Trophoblast cell (in vitro differentiated cells and primary cell): ENCODE data around the gene YPEL4.

Experiments
- DNase-seq, 2 donors: peaks; one replicate each; pipeline ENCODE4 v3.0.0-alpha.2; 2016
- H2AFZ ChIP-seq: 2 replicates; pipeline ENCODE4 v1.6.1; 2013; ENCODE audit warnings: low read length, moderate library complexity, mild to moderate bottlenecking; ENCODE audit not compliant: insufficient read depth, poor library complexity
- H2AK5ac ChIP-seq: 2 replicates; pipeline ENCODE4 v1.6.1; 2013; ENCODE audit warnings: mild to moderate bottlenecking, low read length
- H2BK120ac ChIP-seq: 2 replicates; pipeline ENCODE4 v1.6.1; 2013; ENCODE audit warnings: low read length, mild to moderate bottlenecking, moderate library complexity; ENCODE audit not compliant: insufficient read depth, poor library complexity
- H2BK12ac ChIP-seq: 2 replicates; pipeline ENCODE4 v1.6.1; 2013; ENCODE audit warnings: mild to moderate bottlenecking, low read length, moderate library complexity
- H2BK5ac ChIP-seq: 2 replicates; pipeline ENCODE4 v1.6.1; 2013; ENCODE audit warnings: low read length, low read depth, moderate library complexity, mild to moderate bottlenecking; ENCODE audit not compliant: poor library complexity
- H3K14ac ChIP-seq: 2 replicates; pipeline ENCODE4 v1.6.1; 2013; ENCODE audit warnings: mild to moderate bottlenecking, low read length
- H3K18ac ChIP-seq: 2 replicates; pipeline ENCODE4 v1.6.1; 2013; ENCODE audit warnings: mild to moderate bottlenecking, low read length
- H3K23ac ChIP-seq: 2 replicates; pipeline ENCODE4 v1.6.1; 2013; ENCODE audit warnings: low read length
- H3K27ac ChIP-seq: 2 replicates; pipeline ENCODE4 v1.5.1; 2013; ENCODE audit warnings: low read depth, mild to moderate bottlenecking, inconsistent platforms, low read length, moderate library complexity
- H3K27me3 ChIP-seq: 2 replicates; pipeline ENCODE4 v1.6.1; 2013; ENCODE audit warnings: inconsistent platforms, mild to moderate bottlenecking, low read length, moderate library complexity; ENCODE audit not compliant: insufficient read depth
- H3K36me3 ChIP-seq, 2 experiments: 1 replicate in 1 of 2; 2 replicates in 1 of 2; pipeline ENCODE4 v1.6.1; 2013; ENCODE audit warnings: low read length in 2 of 2, mild to moderate bottlenecking in 2 of 2, moderate library complexity in 1 of 2; ENCODE audit not compliant: insufficient read depth in 2 of 2, control insufficient read depth in 1 of 2
- H3K4ac ChIP-seq: 2 replicates; pipeline ENCODE4 v1.6.1; 2013; ENCODE audit warnings: low read depth, mild to moderate bottlenecking, low read length, moderate library complexity
- H3K4me1 ChIP-seq, 2 experiments: 1 replicate in 1 of 2; 2 replicates in 1 of 2; pipeline ENCODE4 v1.6.1; 2013; ENCODE audit warnings: low read length in 2 of 2, mild to moderate bottlenecking in 2 of 2, moderate library complexity in 1 of 2; ENCODE audit not compliant: insufficient read depth in 2 of 2, control insufficient read depth in 1 of 2
- H3K4me2 ChIP-seq: 2 replicates; pipeline ENCODE4 v1.6.1; 2013; ENCODE audit warnings: inconsistent platforms, mild to moderate bottlenecking, low read length, moderate library complexity
- H3K4me3 ChIP-seq: 2 replicates; pipeline ENCODE4 v1.5.1; 2013; ENCODE audit warnings: mild to moderate bottlenecking, low read depth, low read length, inconsistent platforms
- H3K79me1 ChIP-seq: one replicate; pipeline ENCODE4 v1.6.1; 2013; ENCODE audit warnings: low read length
- H3K79me2 ChIP-seq: 2 replicates; pipeline ENCODE4 v1.6.1; 2013; ENCODE audit warnings: low read length, mild to moderate bottlenecking; ENCODE audit not compliant: control insufficient read depth, insufficient read depth, poor library complexity
- H3K9ac ChIP-seq: 2 replicates; pipeline ENCODE4 v1.6.1; 2013; ENCODE audit warnings: mild to moderate bottlenecking, low read length
- H3K9me3 ChIP-seq: 2 replicates; pipeline ENCODE4 v1.6.1; 2013; ENCODE audit warnings: low read depth, mild to moderate bottlenecking, control low read depth, inconsistent platforms, low read length; ENCODE audit not compliant: insufficient read depth
- H4K12ac ChIP-seq: 2 replicates; pipeline ENCODE4 v1.6.1; 2013; ENCODE audit warnings: low read depth, mild to moderate bottlenecking, low read length, moderate library complexity
- H4K8ac ChIP-seq: 2 replicates; pipeline ENCODE4 v1.6.1; 2013; ENCODE audit warnings: low read depth, mild to moderate bottlenecking, low read length, moderate library complexity
- H4K91ac ChIP-seq: one replicate; pipeline ENCODE4 v1.6.1; 2013; ENCODE audit warnings: low read depth, mild to moderate bottlenecking, low read length, moderate library complexity
- WGBS: extraction: QIAGEN DNeasy Blood & Tissue Kit; methylation state at CpG from one replicate; pipeline ENCODE4 v1.1.7; 2013; ENCODE audit warnings: missing lambda C conversion rate; ENCODE audit not compliant: insufficient read length, insufficient coverage; ENCODE audit errors: extremely low coverage; 5-methylcytosine and 5-hydroxymethylcytosine counted together

YPEL4 gene

GRCh38 chr11:57680552-57680874 is 30.8 kb upstream of the YPEL4 start:
- Histone ChIP-seq H2BK120ac (no peak overlapping the region), H3K14ac (no peak overlapping the region), H3K18ac (no peak overlapping the region), H4K8ac (no peak overlapping the region), H3K4me2 (no peak overlapping the region), H3K79me1 (no peaks in the 10 kb centered on the region), H4K12ac (no peak overlapping the region), H3K36me3 (peaks cover 18 to 26% of the 10 kb centered on the region in 2 experiments), H3K9ac (no peak overlapping the region), H3K9me3 (no peaks in the 10 kb centered on the region), H2BK5ac (no peak overlapping the region), H2AK5ac (no peak overlapping the region), H3K4ac (no peak overlapping the region), H2AFZ (no peak overlapping the region), H3K23ac (no peak overlapping the region), H3K4me1 (peaks cover 0 to under 1% of the 10 kb centered on the region in 2 experiments), H3K79me2 (no peaks in the 10 kb centered on the region), H3K4me3 (no peak overlapping the region), H4K91ac (no peak overlapping the region), H2BK12ac (no peak overlapping the region), H3K27ac (no peak overlapping the region), H3K27me3 (no peaks in the 10 kb centered on the region)
- no CpG with 5 or more reads among the region's 2 CpGs for WGBS
- DNase-seq = no peak

DNA sequence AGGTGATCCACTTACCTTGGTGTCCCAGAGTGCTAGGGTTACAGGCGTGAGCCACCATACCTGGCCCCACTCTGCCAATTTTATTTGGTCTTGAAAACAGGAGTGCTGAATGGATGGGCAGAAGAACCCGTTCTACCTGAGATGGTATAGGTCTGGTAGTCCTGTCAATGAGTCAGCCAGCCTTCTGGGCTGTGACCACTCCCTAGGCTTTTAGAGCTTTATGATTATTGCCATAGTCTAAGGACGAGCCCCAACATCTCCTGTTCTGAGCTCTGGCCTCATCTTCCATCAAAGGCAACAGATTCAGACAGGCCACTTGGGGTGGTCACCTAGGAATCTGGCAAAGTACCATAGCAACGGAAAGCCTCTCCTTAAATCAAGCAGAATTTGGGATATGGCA is 29.7 kb upstream of the YPEL4 start:
- Histone ChIP-seq H4K12ac (no peak overlapping the region), H2BK120ac (no peak overlapping the region), H3K18ac (no peak overlapping the region), H4K8ac (no peak overlapping the region), H3K79me1 (no peaks in the 10 kb centered on the region), H2AFZ (no peak overlapping the region), H3K23ac (no peak overlapping the region), H3K79me2 (no peaks in the 10 kb centered on the region), H3K14ac (no peak overlapping the region), H3K4me3 (no peak overlapping the region), H2AK5ac (no peak overlapping the region), H3K27ac (no peak overlapping the region), H3K27me3 (no peaks in the 10 kb centered on the region), H2BK12ac (no peak overlapping the region), H2BK5ac (no peak overlapping the region), H3K4me1 (peaks cover 0 to 3% of the 10 kb centered on the region in 2 experiments), H3K9ac (no peak overlapping the region), H3K9me3 (no peaks in the 10 kb centered on the region), H3K36me3 (peaks cover 12 to 20% of the 10 kb centered on the region in 2 experiments), H3K4ac (peak overlapping the region; percentile 4), H4K91ac (no peak overlapping the region), H3K4me2 (no peak overlapping the region)
- no CpG with 5 or more reads among the region's 4 CpGs for WGBS
- no peak for DNase-seq

DNA sequence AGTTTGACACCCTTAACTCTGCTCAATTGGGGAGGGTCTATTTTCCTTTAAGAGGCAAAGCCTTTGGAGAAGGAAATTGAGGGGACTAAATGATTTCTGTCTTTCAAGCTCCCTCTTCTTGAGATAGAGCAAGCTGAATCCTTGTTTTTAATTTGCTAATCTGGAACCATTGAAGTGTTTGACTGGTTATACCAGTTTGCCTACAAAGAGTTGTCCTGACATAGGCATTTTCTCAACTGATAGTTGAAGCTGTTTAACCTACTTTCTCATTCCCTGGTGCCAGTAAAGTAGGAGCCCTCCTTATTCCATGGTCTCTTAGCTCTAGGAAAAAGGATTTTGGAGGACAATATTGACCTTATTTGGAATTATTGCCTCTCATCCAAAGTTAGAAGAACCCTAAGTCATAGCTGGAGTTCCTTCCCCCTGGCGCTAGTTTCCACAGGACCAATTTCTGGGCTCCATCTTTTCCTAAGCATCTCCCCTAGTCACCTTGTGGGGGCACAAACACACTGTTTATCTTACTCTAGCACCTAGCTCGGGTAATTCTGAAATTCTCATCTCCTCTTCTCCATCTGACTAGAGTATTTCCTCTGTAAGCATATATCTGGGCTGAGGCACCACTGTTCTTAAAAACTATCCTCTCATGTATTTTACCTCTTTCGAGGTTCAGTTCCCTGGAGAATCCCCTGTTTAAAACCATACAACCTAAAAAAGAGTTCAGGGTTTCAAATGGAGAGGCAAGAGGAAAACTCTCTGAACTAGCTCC is 25.6 kb upstream of the YPEL4 start:
- H4K12ac ChIP-seq = no peak overlapping the region
- peak overlapping the region; percentile 10 for H3K4me2 ChIP-seq
- no peak overlapping the region for H2BK12ac ChIP-seq
- no CpG with 5 or more reads among the region's 3 CpGs for WGBS
- H3K4me3 ChIP-seq = no peak overlapping the region
- no peaks in the 10 kb centered on the region for H3K9me3 ChIP-seq
- H2AFZ ChIP-seq = no peak overlapping the region
- no peak overlapping the region for H2BK120ac ChIP-seq
- no peak overlapping the region for H4K8ac ChIP-seq
- H3K79me1 ChIP-seq = no peaks in the 10 kb centered on the region
- H3K4me1 ChIP-seq = peaks cover 2 to 3% of the 10 kb centered on the region in 2 experiments
- no peaks in the 10 kb centered on the region for H3K27me3 ChIP-seq
- DNase-seq = peak in 1 of 2 donors; percentile 66
- H3K9ac ChIP-seq = no peak overlapping the region
- H4K91ac ChIP-seq = no peak overlapping the region
- no peak overlapping the region for H3K18ac ChIP-seq
- peaks cover 12 to 23% of the 10 kb centered on the region in 2 experiments for H3K36me3 ChIP-seq
- H3K14ac ChIP-seq = no peak overlapping the region
- peak overlapping the region; percentile 52 for H3K4ac ChIP-seq
- peak overlapping the region; percentile 48 for H3K27ac ChIP-seq
- no peak overlapping the region for H2BK5ac ChIP-seq
- H2AK5ac ChIP-seq = no peak overlapping the region
- H3K79me2 ChIP-seq = peaks cover 2% of the 10 kb centered on the region
- no peak overlapping the region for H3K23ac ChIP-seq

- Histone ChIP-seq H2AFZ (no peak overlapping the region), H2BK5ac (no peak overlapping the region), H3K79me1 (peaks cover 3% of the 10 kb centered on the region)
These were observed 24.5 kb upstream of the YPEL4 start for GRCh38 chr11:57674251-57674650.

More at GRCh38 chr11:57674251-57674650, 24.5 kb upstream of the YPEL4 start:
- Histone ChIP-seq H4K8ac (no peak overlapping the region), H3K23ac (no peak overlapping the region), H3K14ac (no peak overlapping the region), H2BK120ac (no peak overlapping the region), H3K36me3 (peaks cover 12 to 23% of the 10 kb centered on the region in 2 experiments), H4K12ac (no peak overlapping the region), H2AK5ac (no peak overlapping the region), H3K18ac (no peak overlapping the region), H3K4me2 (no peak overlapping the region), H3K27me3 (no peaks in the 10 kb centered on the region), H3K9me3 (no peaks in the 10 kb centered on the region), H3K27ac (peak overlapping the region; percentile 27), H3K4me3 (no peak overlapping the region), H4K91ac (no peak overlapping the region), H3K4me1 (peaks cover 4 to 6% of the 10 kb centered on the region in 2 experiments), H3K79me2 (peaks cover 8% of the 10 kb centered on the region), H2BK12ac (no peak overlapping the region), H3K4ac (no peak overlapping the region), H3K9ac (no peak overlapping the region)
- no peak for DNase-seq
